ENCODE measurements around the gene CD38. TPM values are rescaled to one million over a fixed set of nuclear protein-coding genes. Genes with fewer than 3 reads are reported as not detected.
A peak's percentile ranks its signal among the peaks of the same experiment; 100 is the strongest.

Gene CD38
- polyA plus RNA-seq (2011; rRNA removed), result 12.2 and 12.4 TPM in 2 replicates
- 3.4 and 3.6 TPM in 2 replicates for polyA plus RNA-seq (2012; cell fraction: cytosol; rRNA removed)
- polyA plus RNA-seq (2012; cell fraction: nucleus; rRNA removed), result 4.9 and 9.0 TPM in 2 replicates
- 7.8 to 9.1 TPM (median 8.2 TPM) in 3 replicates for polyA plus RNA-seq (2017; fragmentation: RNase III; extraction: RNeasy Plus Mini Kit Qiagen cat#74134 plus additional on column Dnase treatment)
- 8.2 and 8.6 TPM in 2 replicates for polyA minus RNA-seq (2011; rRNA and poly(A)+ RNA removed)

DNA sequence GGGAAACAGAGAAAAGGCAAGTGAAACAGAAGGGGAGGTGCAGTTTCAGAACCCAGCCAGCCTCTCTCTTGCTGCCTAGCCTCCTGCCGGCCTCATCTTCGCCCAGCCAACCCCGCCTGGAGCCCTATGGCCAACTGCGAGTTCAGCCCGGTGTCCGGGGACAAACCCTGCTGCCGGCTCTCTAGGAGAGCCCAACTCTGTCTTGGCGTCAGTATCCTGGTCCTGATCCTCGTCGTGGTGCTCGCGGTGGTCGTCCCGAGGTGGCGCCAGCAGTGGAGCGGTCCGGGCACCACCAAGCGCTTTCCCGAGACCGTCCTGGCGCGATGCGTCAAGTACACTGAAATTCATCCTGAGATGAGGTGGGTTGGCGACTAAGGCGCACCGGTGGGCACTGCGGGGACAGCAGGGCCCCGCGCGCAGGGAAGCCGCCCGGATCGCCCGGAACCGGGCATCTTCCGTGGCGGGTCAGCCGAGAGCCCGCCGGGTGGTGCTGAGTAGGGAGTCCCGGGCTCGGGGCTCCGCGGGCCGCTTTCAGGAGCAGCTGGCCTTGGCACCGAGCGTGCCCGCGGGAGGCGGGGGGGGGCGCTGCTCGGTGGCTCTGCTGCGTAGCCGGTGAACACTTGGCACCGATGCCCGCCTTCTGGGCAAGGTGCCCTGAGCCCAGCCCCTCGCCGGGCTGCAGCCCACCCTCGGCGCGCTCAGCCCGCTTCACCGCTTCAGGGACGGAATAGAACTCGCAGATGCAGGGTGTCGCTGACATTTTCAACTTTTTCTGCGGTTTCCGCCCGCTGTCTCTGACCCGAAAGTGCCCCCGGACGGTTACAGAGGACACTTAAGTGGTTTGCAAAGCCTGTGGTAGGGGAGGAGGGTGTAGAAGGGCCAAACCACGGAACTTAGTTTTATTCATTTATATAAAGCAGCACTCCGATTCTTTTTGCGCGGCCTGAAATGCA is at the start of gene CD38:
TSS of gene CD38 (plus strand) at position 40 of the 953 bp plus-strand sequence. CDS start at position 127, 87 bp downstream.
- FAIRE-seq, result no peak
- peak within 1 kb of the TSS; percentile 92 for H3K4me2 ChIP-seq
- H3K9me3 ChIP-seq, result no peaks in the 10 kb centered on the region
- peaks cover 26% of the 10 kb centered on the region for H3K4me1 ChIP-seq
- ATAC-seq, result peak; percentile 68 to 73
- DNase-seq (ENCODE audit: low read depth in 1 of 2, low spot score in 1 of 2), result peak; percentile 13 to 41
- WGBS (ENCODE audit: missing lambda C conversion rate), result 1% methylated on average over 28 of the region's 76 CpGs
- TF ChIP-seq JUN (IDR thresholded peaks at IDR 0.05) (0 out of 5 replicates have a peak, but pooled peaks of 1 of the 2 experiments have one; percentile 18), HEYL (CRISPR knock-in tag; IDR thresholded peaks at IDR 0.05) (no peak), CEBPB (IDR thresholded peaks at IDR 0.05) (no peak)
- TF ChIP-seq, protein P1, sequence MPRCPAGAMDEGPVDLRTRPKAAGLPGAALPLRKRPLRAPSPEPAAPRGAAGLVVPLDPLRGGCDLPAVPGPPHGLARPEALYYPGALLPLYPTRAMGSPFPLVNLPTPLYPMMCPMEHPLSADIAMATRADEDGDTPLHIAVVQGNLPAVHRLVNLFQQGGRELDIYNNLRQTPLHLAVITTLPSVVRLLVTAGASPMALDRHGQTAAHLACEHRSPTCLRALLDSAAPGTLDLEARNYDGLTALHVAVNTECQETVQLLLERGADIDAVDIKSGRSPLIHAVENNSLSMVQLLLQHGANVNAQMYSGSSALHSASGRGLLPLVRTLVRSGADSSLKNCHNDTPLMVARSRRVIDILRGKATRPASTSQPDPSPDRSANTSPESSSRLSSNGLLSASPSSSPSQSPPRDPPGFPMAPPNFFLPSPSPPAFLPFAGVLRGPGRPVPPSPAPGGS (IDR thresholded peaks at IDR 0.05), result no peak
- ChIA-PET POLR2A (interaction anchor here (0.6 to 0.7 kb wide), 3 partner anchors 83 to 277 kb away, joined by 3 to 5 read pairs (median 3); no protein-coding TSS in a partner anchor), CTCF (interaction anchor here (0.8 to 1.5 kb wide), 6 partner anchors 10 to 299 kb away, joined by 3 to 5 read pairs (median 3); no protein-coding TSS in a partner anchor)
- H3K4me3 ChIP-seq, result peak within 1 kb of the TSS; percentile 76
- peak within 1 kb of the TSS; percentile 87 to 92 for H3K27ac ChIP-seq

DNA sequence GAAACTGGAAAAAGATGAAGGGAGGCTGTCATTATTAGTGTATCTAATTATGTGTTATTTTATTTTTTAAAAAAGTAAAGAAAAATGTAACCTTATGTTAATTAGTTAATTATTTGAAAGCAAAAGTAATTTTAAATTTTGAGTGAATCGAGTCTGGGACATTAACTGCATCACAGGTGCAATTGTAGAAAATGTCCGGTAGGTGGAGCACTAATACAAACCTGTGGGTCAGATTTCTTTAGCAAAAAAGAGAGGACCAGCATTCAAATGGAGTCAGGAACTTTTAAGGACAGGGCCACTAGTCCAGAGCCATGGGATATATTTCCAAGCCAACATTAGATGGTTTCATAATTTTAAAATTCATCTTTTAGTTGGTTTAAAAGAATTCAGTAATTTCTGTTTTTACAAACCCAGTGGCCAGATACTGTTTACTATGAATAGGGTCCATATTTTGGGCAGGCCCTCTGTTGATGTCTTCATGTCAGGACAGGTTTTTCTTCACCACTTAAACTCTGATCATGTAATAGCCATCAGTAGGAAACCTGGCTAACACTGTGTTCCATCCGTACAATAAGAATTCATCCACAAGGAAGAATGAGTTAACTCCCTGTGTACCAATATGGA is 48.1 kb upstream of the CD38 start:
- H3K27ac ChIP-seq, result no peak overlapping the region
- TF ChIP-seq HOXB13 (CRISPR knock-in tag; IDR thresholded peaks at IDR 0.05; ENCODE audit: low read depth) (no peak), PHF8 (IDR thresholded peaks at IDR 0.05; ENCODE audit: borderline replicate concordance, low read depth) (no peak), EHF (CRISPR knock-in tag; IDR thresholded peaks at IDR 0.05) (no peak), JUN (IDR thresholded peaks at IDR 0.05) (no peak), NR3C1 (IDR thresholded peaks at IDR 0.05) (no peak), CEBPB (IDR thresholded peaks at IDR 0.05) (no peak), POLR2A (IDR thresholded peaks at IDR 0.05; ENCODE audit: low read length) (no peak), JUNB (IDR thresholded peaks at IDR 0.05) (no peak), RAD21 (conservative IDR thresholded peaks at IDR 0.05 in 1 of 2, IDR thresholded peaks at IDR 0.05 in 1 of 2) (peak; percentile 66 to 69), ZNF302 (CRISPR knock-in tag; IDR thresholded peaks at IDR 0.05) (no peak), ZC3H11A (IDR thresholded peaks at IDR 0.05) (no peak), RFX5 (IDR thresholded peaks at IDR 0.05) (no peak), SMC3 (IDR thresholded peaks at IDR 0.05) (peak; percentile 45; the same call in 1 of the 3 replicates), KDM1A (IDR thresholded peaks at IDR 0.05; ENCODE audit: low read depth) (no peak), HOXB5 (CRISPR knock-in tag; IDR thresholded peaks at IDR 0.05) (no peak)
- TF ChIP-seq, protein P2, sequence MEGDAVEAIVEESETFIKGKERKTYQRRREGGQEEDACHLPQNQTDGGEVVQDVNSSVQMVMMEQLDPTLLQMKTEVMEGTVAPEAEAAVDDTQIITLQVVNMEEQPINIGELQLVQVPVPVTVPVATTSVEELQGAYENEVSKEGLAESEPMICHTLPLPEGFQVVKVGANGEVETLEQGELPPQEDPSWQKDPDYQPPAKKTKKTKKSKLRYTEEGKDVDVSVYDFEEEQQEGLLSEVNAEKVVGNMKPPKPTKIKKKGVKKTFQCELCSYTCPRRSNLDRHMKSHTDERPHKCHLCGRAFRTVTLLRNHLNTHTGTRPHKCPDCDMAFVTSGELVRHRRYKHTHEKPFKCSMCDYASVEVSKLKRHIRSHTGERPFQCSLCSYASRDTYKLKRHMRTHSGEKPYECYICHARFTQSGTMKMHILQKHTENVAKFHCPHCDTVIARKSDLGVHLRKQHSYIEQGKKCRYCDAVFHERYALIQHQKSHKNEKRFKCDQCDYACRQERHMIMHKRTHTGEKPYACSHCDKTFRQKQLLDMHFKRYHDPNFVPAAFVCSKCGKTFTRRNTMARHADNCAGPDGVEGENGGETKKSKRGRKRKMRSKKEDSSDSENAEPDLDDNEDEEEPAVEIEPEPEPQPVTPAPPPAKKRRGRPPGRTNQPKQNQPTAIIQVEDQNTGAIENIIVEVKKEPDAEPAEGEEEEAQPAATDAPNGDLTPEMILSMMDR (IDR thresholded peaks at IDR 0.05), result peak; percentile 72
- TF ChIP-seq, protein P3, sequence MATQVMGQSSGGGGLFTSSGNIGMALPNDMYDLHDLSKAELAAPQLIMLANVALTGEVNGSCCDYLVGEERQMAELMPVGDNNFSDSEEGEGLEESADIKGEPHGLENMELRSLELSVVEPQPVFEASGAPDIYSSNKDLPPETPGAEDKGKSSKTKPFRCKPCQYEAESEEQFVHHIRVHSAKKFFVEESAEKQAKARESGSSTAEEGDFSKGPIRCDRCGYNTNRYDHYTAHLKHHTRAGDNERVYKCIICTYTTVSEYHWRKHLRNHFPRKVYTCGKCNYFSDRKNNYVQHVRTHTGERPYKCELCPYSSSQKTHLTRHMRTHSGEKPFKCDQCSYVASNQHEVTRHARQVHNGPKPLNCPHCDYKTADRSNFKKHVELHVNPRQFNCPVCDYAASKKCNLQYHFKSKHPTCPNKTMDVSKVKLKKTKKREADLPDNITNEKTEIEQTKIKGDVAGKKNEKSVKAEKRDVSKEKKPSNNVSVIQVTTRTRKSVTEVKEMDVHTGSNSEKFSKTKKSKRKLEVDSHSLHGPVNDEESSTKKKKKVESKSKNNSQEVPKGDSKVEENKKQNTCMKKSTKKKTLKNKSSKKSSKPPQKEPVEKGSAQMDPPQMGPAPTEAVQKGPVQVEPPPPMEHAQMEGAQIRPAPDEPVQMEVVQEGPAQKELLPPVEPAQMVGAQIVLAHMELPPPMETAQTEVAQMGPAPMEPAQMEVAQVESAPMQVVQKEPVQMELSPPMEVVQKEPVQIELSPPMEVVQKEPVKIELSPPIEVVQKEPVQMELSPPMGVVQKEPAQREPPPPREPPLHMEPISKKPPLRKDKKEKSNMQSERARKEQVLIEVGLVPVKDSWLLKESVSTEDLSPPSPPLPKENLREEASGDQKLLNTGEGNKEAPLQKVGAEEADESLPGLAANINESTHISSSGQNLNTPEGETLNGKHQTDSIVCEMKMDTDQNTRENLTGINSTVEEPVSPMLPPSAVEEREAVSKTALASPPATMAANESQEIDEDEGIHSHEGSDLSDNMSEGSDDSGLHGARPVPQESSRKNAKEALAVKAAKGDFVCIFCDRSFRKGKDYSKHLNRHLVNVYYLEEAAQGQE (IDR thresholded peaks at IDR 0.05), result no peak
- TF ChIP-seq, protein P4, sequence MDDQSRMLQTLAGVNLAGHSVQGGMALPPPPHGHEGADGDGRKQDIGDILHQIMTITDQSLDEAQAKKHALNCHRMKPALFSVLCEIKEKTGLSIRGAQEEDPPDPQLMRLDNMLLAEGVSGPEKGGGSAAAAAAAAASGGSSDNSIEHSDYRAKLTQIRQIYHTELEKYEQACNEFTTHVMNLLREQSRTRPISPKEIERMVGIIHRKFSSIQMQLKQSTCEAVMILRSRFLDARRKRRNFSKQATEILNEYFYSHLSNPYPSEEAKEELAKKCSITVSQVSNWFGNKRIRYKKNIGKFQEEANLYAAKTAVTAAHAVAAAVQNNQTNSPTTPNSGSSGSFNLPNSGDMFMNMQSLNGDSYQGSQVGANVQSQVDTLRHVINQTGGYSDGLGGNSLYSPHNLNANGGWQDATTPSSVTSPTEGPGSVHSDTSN (IDR thresholded peaks at IDR 0.05), result no peak
- TF ChIP-seq, protein P5, sequence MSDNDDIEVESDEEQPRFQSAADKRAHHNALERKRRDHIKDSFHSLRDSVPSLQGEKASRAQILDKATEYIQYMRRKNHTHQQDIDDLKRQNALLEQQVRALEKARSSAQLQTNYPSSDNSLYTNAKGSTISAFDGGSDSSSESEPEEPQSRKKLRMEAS (IDR thresholded peaks at IDR 0.05), result no peak
- TF ChIP-seq, protein P6, sequence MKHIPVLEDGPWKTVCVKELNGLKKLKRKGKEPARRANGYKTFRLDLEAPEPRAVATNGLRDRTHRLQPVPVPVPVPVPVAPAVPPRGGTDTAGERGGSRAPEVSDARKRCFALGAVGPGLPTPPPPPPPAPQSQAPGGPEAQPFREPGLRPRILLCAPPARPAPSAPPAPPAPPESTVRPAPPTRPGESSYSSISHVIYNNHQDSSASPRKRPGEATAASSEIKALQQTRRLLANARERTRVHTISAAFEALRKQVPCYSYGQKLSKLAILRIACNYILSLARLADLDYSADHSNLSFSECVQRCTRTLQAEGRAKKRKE (CRISPR knock-in tag; IDR thresholded peaks at IDR 0.05; ENCODE audit: low read depth), result no peak
- ChIA-PET CTCF (interaction anchor here (0.7 to 1.8 kb wide), 4 partner anchors 10 to 272 kb away, joined by 3 to 5 read pairs (median 3); no protein-coding TSS in a partner anchor), POLR2A (no interaction called here)
- no peak overlapping the region; the same call in 2 of the 3 replicates for H3K4me2 ChIP-seq
- H3K4me3 ChIP-seq, result no peak overlapping the region
- peak; percentile 27 to 40 for DNase-seq (ENCODE audit: low read depth in 1 of 2, low spot score in 1 of 2)
- no peak for FAIRE-seq
- no peaks in the 10 kb centered on the region for H3K9me3 ChIP-seq
- peak in 1 of 2 experiments; percentile 66; a peak in 3 of 6 replicates for ATAC-seq
- WGBS (ENCODE audit: missing lambda C conversion rate), result 28% methylated on average over 3 of the region's 3 CpGs
- H3K4me1 ChIP-seq, result no peaks in the 10 kb centered on the region
